Renal cortical epithelial cell (primary cell): ENCODE results near the gene PPP1R14C. TPM values are rescaled to one million over a fixed set of nuclear protein-coding genes. Genes with fewer than 3 reads are reported as not detected.
"Not testable (repeated sequence)": the region's sequence is repeated elsewhere in the genome, so short reads cannot be mapped to it uniquely, and the experiment has no call there.

Experiments
- DNase-seq: peaks from one replicate; pipeline ENCODE4 v3.0.0-alpha.2; 2011; ENCODE audit warnings: low read depth
- total RNA-seq: library from RNA; depleted of rRNA; stranded (reverse); fragments of >200 nt; gene quantifications from 2 replicates; pipeline ENCODE4 v1.2.3, GENCODE V29; 2014

Gene PPP1R14C
- total RNA-seq, 1 donor from 2014 or later = 17.0 TPM

GRCh38 chr6:150169181-150169580 is 26.3 kb downstream of the PPP1R14C start:
- no peak for DNase-seq

- DNase-seq = peak; percentile 94
Observed at GRCh38 chr6:150169609-150170008, 26.8 kb downstream of the PPP1R14C start.

- no peak for DNase-seq
Observed at GRCh38 chr6:150172929-150173328, 30.1 kb downstream of the PPP1R14C start.

- peak; percentile 90 for DNase-seq
Observed at GRCh38 chr6:150175586-150176151, 32.8 kb downstream of the PPP1R14C start.

GRCh38 chr6:150176152-150176551 is 33.3 kb downstream of the PPP1R14C start:
- DNase-seq = peak; percentile 68

- no peak for DNase-seq
Observed at GRCh38 chr6:150176659-150177058, 33.8 kb downstream of the PPP1R14C start.

GRCh38 chr6:150177259-150177951 is 34.6 kb downstream of the PPP1R14C start:
- no peak for DNase-seq

GRCh38 chr6:150177952-150178520 is 35.2 kb downstream of the PPP1R14C start:
- DNase-seq = peak; percentile 98

- no peak for DNase-seq
Observed at GRCh38 chr6:150179030-150179429, 36.2 kb downstream of the PPP1R14C start.

GRCh38 chr6:150179907-150180424 is 37.1 kb downstream of the PPP1R14C start:
- peak; percentile 61 for DNase-seq

GRCh38 chr6:150180517-150180916 is 37.7 kb downstream of the PPP1R14C start:
- no peak for DNase-seq

GRCh38 chr6:150182460-150183078 is 39.7 kb downstream of the PPP1R14C start:
- DNase-seq = no peak

GRCh38 chr6:150183105-150183504 is 40.3 kb downstream of the PPP1R14C start:
- DNase-seq = no peak

GRCh38 chr6:150183966-150184365 is 41.1 kb downstream of the PPP1R14C start:
- DNase-seq = no peak

- no peak for DNase-seq
Observed at GRCh38 chr6:150184850-150185731, 42.2 kb downstream of the PPP1R14C start.

- DNase-seq = no peak
Observed at GRCh38 chr6:150185732-150186117, 42.9 kb downstream of the PPP1R14C start.

GRCh38 chr6:150186129-150186898 is 43.5 kb downstream of the PPP1R14C start:
- DNase-seq = no peak

- DNase-seq = not testable (repeated sequence)
Observed at GRCh38 chr6:150187433-150187832, 44.6 kb downstream of the PPP1R14C start.

GRCh38 chr6:150189122-150189521 is 46.3 kb downstream of the PPP1R14C start:
- no peak for DNase-seq

- peak; percentile 80 for DNase-seq
Observed at GRCh38 chr6:150191809-150192208, 49.0 kb downstream of the PPP1R14C start.

- no peak for DNase-seq
Observed at GRCh38 chr6:150194195-150194594, 51.4 kb downstream of the PPP1R14C start.
